ENCODE data around the gene PKDCC. TPM values are rescaled to one million over a fixed set of nuclear protein-coding genes. Genes with fewer than 3 reads are reported as not detected.

Gene PKDCC
- total RNA-seq, 2 experiments from 2014 or later: 0.13 TPM; not detected in 1

DNA sequence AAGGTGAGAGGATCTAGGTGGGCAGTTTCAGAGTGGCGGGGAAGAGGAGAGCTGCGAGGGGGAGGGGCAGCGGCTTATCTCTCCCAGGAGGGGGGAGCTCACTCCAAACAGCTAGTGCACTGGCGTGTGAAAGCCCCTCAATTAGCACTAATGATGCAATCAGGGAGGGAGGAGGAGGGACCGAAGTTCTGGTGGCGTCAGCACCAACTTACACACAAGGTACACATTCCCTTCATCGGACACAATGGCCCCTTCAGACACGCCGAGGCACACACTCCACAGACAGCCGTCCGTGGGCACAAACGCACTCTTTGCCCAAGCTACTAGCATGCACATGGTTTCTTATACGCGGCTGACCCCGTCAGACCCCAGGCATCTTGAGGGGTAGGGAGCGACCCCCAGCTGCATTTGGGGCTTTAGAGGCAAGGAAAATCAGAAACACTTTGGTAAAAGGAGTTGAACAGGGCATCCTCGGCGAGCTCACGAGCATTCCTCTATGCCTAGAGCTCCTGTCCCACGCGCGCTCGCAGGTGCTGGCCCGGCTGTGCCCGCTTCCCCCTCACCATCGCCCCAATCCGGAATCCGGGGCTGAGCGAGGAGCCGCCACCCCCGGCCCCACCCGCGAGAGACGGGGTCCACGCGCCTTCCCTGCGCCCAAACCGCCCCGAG lies 868 bp upstream of the PKDCC start:
- ChIA-PET POLR2A (no interaction called here), CTCF (interaction anchor here (1.0 kb wide), 1 partner anchor 68 kb away, joined by 3 read pairs; no protein-coding TSS in a partner anchor)

DNA sequence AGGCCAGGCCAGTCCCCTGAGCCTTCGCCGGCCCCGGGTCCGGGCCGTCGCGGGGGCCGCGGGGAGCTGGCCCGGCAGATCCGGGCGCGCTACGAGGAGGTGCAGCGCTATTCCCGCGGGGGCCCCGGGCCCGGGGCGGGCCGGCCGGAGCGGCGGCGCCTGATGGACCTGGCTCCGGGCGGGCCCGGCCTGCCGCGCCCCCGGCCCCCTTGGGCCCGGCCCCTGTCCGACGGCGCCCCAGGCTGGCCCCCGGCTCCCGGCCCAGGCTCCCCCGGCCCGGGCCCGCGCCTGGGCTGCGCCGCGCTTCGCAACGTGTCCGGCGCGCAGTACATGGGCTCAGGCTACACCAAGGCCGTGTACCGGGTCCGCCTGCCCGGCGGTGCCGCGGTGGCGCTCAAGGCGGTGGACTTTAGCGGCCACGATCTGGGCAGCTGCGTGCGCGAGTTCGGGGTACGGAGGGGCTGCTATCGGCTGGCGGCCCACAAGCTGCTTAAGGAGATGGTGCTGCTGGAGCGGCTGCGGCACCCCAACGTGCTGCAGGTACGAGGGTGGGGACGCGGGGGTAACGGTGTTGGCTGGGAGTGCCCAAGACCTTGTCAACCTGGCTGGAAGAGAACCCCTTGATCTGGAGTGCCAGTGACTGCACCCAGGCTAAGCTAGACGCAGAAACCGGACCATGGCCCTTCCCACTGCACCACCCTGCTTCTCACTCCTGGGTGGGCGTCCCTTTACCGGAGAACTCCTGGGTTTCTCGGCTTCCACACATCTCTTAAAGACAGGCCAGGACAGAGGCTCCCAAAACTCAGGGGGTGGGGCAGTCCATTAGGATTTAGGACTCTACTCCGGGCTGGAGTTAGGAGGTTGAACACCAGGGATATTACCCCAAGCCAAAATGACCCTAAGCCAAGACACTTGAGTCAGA lies 739 bp downstream of the PKDCC start:
- ChIA-PET CTCF (no interaction called here), POLR2A (no interaction called here)

DNA sequence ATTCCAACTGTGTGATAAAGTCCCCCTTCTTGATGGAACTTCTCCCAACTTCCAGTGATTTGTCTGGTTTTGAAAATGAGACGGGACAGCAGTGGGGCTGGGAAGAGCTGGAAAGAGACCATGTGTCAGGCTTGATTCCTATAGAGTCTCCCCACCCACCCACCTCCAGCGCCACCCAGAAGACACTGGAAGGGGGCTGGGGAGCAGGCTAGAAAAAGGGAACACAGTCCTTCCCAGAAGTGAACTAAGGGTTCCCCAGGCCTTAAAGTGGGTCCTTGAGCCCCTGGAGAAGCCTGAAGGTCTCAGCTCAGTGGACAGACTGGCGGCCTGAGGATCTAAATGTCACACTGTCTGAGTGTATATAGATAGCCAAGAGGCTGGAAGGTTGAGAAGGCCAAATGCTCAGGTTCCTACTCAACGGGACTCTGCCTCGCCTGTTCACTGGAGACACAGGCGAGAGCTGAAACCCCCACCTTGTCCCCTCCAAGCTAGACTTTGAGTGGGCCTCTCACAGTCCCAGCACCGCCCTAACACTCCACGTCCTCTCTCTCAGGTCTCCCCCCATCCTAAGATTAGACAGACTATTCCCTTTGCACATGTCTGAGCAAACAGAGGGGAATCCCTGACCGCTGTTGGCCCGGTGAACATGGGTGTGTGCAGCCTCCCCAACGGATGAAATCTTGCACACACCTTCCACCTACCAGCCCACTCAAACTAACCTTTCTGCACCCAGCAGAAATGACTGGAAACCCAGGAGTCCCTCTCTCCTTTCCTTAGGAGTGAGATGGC lies 1.6 kb downstream of the PKDCC start:
- POLR2A ChIA-PET: no interaction called here
- CTCF ChIA-PET: no interaction called here

DNA sequence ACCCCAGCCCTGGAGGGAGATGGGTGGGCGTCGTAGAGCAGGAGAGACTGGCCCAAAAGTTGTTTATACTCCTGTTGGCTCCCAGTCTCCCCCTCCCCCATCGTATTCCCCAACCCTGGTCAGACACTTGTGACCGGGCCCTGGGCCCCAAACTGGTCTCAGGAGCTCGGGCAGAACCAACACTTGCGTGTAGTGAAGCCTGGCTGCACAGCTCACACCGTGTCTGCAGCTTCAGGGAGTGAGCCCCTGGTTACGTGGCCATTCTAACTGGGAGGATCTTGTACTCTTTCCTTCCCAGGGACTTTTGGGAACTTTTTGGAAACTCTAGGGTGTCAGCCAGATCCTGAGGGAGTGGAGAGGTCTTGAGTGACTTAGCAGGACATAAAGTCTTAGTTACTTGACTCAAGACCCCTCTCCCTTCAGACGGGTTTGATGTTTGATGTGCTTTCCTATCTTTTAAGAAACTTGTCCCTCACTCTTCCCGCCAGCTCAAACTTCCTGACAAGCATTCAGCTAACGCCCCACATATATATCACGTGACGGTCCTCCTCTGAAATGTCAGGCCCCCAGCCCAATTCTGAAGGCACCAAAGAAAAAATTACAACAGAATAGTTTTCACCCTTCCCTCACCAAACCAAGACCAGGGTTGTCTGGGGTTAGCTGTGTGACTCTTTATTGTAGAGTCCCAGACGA lies 2.3 kb downstream of the PKDCC start:
- POLR2A ChIA-PET: no interaction called here
- CTCF ChIA-PET: no interaction called here

DNA sequence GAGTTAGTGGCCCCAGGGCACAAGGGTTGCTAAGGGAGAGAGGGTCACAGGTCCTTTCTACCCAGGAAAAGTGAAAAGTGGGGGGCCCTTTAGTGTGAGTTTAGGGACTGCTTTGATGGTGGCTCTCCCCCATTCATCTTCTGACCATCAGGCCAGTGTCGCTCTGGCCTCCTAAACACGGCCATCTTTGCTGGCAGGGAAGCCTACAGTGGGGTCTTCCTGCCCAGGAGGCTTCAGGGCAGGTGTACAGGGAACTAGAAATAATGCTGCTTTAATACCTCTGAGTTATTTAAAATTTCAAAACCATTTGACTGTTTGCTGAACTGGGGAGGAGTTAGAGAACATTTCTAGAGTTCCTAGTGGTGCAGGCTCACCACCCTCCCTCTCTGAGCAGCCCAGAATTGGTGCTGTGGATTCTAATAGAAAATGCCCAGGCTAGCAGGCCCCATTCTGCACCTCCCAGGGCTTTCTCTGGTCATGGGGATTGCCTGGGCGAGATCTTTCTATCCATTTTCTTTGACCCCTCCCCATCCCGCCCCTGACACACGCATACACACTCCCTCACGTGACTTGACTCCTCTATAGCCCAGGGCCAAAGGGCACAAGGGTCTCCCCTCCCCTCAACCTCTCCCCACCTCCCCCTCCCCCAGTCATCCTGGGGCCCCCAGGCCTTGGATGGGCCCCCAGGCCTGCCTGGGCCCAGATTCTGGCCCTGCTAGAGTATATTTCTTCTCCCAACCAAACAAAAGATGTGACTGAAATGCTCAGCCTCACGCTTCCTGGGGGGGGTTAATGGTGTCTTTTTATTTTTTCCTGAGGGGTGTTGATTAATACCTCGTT lies 3.1 kb downstream of the PKDCC start:
- ChIA-PET CTCF (no interaction called here), POLR2A (no interaction called here)

DNA sequence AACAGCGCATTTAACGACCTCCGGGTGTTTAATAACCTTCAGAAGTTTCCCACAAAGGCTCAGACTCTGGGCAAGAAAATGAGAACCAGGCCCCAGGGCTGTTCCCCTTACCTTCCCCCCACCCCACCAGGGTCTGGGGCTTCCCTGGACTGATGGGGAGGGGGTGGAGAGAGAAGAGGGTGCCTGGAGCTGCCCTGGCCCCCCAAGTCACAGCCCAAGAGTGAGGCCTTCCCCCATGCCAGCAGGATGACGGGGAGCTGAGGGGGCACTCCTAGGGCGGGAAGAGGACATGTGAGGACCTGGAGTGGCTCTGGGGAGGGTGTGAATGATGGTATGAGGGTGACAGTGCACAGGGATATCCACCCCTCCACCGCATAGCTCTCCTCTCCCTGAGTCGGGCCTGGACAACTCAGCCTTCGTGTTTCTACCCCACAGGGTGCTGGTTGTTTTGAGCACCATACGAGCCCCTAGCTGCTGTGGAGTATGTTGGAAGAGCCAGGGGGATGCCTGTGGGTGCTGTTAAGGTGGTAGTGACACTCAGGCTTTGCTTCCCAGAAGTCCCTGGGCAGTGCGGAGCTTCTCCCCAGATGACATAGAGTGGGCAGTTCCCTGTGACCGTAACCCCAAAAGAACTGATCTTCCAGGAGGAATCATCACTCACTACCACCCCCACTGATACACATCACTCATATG lies 3.9 kb downstream of the PKDCC start:
- ChIA-PET CTCF (no interaction called here), POLR2A (no interaction called here)

DNA sequence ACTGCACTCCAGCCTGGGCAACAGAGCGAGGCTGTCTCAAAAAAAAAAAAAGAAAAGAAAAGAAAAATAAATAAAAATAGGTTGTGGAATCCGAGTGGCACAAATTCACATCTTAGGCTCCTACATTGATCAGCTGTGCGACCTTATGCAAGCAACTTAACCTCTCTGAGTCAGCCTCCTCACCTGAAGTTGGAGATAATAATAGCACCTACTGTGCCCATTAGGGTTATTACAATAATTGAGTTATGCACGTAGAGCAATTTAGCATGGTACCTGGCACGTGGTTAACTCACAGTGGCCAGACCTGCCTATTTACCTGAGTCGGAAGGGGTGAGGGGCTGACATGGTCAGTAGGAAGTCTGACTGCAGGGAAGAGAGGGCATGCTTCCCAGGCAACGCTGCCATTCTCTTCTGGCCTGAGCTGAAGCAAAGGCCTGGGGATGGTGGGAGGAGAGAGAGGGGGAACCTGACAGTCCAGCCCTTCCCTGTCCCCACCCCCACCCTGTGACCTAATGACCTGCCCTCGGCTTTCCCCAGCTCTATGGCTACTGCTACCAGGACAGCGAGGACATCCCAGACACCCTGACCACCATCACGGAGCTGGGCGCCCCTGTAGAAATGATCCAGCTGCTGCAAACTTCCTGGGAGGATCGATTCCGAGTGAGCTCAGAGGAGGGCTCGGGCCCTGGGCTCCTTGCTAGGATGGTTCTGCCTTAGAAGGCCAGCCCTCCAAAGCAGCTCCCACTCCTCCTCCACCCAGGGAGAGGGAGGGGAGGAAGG lies 5.1 kb downstream of the PKDCC start:
- POLR2A ChIA-PET: no interaction called here
- CTCF ChIA-PET: no interaction called here

DNA sequence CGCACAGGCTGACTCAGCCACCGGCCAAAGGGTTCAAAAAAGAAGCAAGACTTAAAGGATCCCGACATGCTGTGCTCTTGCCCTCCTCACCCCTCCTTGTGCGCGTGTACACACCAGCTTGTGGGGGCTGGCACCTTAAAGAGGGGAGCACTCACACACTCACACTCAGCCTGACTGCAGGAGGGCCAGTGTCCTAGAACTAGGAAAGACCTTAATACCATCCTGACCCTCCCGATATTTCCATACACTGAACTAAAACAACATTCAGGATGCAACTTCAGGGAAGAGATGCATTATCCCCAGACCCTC lies 5.6 kb downstream of the PKDCC start:
- ChIA-PET POLR2A (no interaction called here), CTCF (no interaction called here)

DNA sequence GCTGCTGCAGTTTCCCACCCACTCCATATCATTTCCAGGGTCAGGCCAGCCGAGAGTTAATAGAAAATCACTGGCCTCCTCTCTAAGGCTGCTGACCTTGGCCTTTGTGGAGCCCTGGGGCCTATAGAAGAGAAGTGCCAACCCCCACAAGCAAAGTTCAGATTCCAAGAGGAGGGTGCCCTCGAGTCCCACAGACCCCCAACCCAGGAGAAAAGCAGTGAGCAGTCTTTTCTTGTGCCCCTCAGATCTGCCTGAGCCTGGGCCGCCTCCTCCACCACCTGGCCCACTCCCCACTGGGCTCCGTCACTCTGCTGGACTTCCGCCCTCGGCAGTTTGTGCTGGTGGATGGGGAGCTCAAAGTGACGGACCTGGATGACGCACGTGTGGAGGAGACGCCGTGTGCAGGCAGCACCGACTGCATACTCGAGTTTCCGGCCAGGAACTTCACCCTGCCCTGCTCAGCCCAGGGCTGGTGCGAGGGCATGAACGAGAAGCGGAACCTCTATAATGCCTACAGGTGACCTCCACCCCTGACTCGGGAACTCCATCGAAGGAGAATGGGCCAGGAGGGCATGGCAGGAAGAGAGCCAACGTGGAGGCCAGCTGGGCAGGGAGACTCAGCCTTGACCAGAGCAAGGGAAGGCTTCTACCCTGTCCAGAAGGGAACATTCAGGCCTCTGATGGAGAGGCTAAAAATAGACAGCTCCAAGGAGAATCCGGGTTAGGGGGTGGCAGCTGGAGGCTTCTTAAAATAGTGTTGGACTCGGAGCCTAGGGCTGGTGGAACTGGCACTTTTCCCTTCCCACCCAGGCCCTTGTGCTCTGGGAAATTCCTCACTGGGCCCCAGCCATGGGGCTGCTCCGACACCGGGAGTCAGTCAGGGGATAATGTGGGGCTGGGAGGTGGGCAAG lies 6.2 kb downstream of the PKDCC start:
- CTCF ChIA-PET: no interaction called here
- POLR2A ChIA-PET: no interaction called here

DNA sequence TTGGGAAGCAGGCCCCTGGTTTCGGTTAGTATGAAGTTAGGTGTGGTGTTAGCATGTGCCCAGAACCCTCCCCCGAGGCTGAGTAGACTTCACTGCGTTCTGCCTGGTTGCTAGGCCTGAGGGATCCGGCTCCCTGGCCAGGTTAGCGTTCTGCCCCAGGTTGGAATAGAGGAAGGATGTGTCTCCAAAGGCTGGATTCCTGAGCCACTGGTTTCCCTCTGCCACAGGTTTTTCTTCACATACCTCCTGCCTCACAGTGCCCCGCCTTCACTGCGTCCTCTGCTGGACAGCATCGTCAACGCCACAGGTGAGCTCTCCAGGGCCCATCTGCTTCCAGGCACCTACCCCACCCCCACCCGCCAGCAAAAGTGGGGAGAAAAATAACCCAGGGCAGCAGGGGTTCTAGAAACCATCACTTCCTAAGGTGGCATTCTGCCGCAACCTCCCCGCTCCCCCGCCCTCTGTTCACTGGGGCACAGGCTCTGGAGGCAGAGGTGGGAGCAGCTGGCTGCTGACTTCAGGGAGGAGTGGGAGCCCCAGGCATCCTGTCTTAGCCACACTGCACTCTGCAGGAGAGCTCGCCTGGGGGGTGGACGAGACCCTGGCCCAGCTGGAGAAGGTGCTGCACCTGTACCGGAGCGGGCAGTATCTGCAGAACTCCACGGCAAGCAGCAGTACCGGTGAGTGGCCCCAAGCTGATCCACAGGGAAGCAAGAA lies 7.1 kb downstream of the PKDCC start:
- POLR2A ChIA-PET: no interaction called here
- CTCF ChIA-PET: no interaction called here

DNA sequence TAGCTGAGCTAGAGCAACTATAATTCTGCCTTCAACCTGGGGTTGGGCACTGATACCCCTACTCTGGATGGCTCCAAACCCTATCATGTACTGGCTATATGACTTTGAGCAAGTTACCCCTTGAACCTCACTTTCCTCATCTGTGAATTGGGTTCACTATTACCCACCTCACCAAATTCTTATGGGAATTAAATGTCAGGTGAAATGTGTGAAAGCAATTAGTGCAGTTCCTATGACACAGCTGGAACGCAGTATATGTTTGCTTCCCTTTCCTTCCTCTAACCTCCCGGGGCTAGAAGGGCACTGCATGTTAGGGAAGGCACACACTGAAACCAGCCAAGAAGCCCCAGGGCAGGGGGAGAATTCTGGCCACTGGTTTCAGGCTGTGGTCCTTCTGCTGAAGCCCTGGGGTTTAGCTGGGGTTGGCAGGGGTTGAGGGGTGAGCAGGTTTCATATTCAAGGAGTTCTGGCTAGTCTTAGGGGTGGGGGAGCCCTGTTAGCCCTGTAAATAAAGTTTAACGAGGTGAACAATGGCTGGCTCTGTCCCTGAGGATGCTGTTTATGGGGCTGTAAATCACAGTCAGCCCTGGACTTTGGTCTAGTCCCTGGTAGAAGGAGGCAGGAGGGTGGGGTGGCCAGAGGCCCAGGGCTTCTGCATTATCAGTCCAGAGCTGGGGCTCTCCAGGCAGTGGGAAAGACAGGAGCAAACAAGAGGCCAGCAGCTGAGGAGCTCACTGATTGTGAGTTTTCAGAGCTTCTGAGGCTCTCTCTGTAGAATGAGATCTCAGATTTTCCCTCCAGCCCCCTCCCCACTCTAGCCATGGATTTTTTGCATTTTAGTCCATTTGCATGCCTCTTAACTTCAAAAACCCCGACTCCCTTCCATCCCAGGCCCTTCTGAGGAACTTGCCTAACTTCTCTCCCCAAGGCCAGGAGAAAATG lies 8.0 kb downstream of the PKDCC start:
- ChIA-PET CTCF (no interaction called here), POLR2A (no interaction called here)

DNA sequence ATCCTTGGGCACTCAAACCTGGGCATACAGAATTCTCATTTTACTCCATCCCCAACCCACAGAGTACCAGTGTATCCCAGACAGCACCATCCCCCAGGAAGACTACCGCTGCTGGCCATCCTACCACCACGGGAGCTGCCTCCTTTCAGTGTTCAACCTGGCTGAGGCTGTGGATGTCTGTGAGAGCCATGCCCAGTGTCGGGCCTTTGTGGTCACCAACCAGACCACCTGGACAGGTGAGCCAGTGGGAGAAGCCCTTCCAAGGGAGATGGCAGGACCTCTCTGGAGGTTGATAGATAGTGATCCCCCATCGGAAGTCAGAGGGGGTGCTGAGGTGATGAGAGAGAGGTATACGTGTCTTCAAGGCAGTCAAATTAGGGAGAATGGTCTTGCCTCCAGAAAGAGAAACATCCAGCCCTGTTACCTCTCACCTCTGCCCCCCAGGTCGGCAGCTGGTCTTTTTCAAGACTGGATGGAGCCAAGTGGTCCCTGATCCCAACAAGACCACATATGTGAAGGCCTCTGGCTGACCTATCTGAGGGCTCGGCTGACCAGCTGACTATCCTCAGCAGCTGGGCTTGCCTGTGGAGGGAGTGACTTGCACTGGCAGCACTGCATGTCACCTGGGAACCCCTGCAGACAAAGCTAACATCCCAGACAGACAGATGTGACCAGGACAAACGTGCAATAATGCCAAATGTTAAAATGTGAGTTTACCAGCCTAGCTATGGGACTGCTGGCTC lies 9.5 kb downstream of the PKDCC start:
- CTCF ChIA-PET: no interaction called here
- POLR2A ChIA-PET: no interaction called here

DNA sequence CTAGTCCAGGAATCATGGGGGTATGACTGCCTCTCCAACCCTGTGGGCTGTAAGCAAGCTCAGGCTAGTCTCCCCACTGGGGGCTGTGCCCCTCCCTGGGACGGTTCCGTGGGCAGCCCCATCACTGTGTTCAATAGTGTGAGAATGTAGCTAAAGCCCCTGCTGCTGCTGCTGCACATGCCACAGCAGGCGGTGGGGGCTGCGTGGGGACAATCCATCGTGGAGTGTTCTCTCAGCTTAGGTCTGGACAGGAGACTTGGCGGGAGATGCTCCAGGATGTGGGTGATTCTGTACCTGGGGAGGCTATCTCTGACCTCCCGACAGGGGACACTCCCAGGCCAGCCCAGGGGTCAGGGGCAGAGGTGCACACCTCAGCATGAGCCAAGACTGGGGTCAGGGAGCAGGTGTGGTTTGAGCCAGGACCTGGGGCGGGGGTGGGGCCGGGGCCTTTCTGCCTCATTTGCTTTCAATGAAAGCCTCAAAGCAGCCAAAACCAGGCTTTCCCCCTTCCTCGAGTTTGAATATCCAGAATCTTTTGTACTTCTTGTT lies 10.2 kb downstream of the PKDCC start:
- ChIA-PET POLR2A (no interaction called here), CTCF (no interaction called here)

DNA sequence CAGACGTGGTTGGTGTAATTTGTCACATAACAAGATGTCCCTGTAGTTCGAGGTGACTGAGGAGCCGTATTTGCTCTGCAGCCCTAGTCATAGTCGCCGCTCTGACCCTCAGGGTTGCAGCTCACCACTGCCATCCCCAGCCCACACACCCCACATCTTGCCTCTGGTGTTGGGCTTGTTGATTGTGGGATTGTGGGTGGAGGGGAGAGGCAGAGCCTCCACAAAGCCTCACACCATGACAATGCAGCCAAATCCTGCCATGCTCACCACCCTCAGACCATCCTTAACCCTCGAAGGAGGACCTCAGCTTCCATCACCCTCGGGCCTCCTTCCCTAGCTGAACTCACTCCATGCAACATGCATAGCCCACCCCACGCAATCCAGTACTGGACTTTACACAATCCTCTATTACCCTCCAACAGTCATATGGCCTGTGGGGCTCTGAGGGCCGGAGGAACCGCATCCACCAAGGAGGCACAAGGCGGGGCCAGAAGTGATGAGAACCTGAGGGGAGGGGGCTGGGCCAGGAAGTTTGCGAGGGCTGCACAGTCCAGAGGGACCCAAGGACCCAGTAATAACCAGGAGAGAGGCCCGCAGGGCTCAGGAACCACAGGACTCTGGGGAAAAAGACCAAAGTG lies 11.6 kb downstream of the PKDCC start:
- CTCF ChIA-PET: no interaction called here

More for the DNA sequence above, 11.6 kb downstream of the PKDCC start:
- POLR2A ChIA-PET: no interaction called here
